ENCODE data around the gene CD300H. TPM values are rescaled to one million over a fixed set of nuclear protein-coding genes. Genes with fewer than 3 reads are reported as not detected.

Gene CD300H
- total RNA-seq, 4 donors from 2014 or later = not detected

DNA sequence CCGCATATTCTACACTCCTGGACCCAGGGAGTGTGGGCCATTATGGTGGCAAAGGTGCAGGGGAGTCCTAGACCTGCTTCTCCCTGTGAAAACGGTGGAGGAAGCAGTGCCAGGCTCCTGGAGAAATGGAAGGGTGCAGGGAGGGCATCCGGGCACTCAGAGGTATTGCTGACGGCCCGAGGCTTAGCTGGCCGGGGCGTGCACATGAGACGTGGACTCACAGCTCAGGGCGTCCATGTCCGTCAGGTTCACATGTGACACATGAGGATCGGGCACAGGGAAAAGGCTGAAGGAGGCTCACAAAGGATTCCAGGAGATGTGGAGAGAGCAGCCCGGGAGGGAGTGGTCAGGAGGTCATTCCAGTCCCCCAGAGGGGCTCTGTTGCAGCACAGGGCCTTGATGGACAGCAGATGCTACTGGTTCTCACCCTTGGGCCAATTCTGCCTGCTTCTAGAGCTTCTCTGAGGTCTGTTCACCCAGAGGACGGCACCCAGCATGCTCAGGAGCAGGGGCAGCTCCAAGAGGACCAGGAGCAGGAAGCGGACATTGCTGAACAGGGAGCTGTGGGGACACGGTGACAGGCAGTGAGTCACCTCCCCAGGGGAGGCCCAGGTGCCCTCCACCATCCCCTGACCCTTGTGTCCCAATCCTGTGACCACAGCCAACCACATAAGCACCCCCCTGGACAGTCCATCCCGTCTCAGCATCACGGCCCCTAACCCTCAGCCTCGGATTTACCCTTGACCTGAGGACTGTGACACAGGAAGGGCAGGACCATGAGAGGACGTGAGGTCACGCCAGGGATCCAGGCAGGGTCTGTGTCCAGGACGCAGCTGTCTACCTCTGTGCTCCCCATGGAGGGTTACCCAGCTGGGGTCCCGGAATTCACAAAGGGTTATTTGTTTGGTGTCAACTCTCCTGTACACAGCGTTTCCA, 25.9 kb downstream of the CD300H start:
- Histone ChIP-seq H3K9me3 (no peaks in the 10 kb centered on the region), H3K27ac (no peak overlapping the region), H3K4me1 (no peaks in the 10 kb centered on the region), H3K4me3 (no peak overlapping the region), H3K27me3 (no peaks in the 10 kb centered on the region), H3K36me3 (no peaks in the 10 kb centered on the region)
- 72 to 73% methylated on average over 20 to 21 of the region's 23 CpGs for WGBS, 2 donors
- no peak for DNase-seq (ENCODE audit: low spot score in 2 of 2)
- TF ChIP-seq POLR2A (IDR thresholded peaks at IDR 0.05) = no peak
- TF ChIP-seq EP300 (IDR thresholded peaks at IDR 0.05) = no peak
- TF ChIP-seq, protein P1, sequence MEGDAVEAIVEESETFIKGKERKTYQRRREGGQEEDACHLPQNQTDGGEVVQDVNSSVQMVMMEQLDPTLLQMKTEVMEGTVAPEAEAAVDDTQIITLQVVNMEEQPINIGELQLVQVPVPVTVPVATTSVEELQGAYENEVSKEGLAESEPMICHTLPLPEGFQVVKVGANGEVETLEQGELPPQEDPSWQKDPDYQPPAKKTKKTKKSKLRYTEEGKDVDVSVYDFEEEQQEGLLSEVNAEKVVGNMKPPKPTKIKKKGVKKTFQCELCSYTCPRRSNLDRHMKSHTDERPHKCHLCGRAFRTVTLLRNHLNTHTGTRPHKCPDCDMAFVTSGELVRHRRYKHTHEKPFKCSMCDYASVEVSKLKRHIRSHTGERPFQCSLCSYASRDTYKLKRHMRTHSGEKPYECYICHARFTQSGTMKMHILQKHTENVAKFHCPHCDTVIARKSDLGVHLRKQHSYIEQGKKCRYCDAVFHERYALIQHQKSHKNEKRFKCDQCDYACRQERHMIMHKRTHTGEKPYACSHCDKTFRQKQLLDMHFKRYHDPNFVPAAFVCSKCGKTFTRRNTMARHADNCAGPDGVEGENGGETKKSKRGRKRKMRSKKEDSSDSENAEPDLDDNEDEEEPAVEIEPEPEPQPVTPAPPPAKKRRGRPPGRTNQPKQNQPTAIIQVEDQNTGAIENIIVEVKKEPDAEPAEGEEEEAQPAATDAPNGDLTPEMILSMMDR (IDR thresholded peaks at IDR 0.05) = no peak

DNA sequence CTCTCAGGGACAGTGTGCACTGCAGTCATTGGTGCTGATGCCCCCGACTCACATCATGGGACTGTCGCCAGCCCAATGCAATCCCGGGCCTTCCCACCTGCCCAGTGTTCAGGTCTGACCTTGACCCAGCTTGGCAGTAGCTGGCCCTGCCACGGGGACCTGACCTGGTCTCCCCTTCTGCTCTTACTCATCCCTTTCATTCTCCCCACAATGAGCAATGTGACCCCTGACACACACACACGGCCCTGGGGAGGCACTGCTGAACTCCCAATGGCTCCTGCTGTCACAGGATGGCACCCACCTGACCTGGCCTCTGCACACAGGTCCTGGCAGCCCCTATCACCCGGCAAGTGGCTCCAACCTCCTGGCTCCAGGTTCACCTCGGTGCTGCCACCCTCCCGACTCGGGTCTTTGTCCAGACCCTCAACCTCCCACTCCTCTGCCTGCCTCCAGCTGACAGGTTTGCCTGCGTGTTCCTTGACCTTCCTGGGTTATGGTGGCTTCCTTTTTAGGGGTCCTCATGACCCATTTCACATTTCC, 28.0 kb downstream of the CD300H start:
- WGBS, 2 donors = 70 to 72% methylated on average over 10 of the region's 10 CpGs
- no peaks in the 10 kb centered on the region for H3K27me3 ChIP-seq
- DNase-seq (ENCODE audit: low spot score in 2 of 2) = no peak
- H3K36me3 ChIP-seq = no peaks in the 10 kb centered on the region
- no peak overlapping the region for H3K27ac ChIP-seq
- H3K4me3 ChIP-seq = no peak overlapping the region
- TF ChIP-seq POLR2A (IDR thresholded peaks at IDR 0.05) = no peak
- TF ChIP-seq, protein P1 (IDR thresholded peaks at IDR 0.05) = no peak
- TF ChIP-seq EP300 (IDR thresholded peaks at IDR 0.05) = no peak
- no peaks in the 10 kb centered on the region for H3K4me1 ChIP-seq
- peaks cover 0 to 10% (median 0%) of the 10 kb centered on the region in 4 donors for H3K9me3 ChIP-seq

DNA sequence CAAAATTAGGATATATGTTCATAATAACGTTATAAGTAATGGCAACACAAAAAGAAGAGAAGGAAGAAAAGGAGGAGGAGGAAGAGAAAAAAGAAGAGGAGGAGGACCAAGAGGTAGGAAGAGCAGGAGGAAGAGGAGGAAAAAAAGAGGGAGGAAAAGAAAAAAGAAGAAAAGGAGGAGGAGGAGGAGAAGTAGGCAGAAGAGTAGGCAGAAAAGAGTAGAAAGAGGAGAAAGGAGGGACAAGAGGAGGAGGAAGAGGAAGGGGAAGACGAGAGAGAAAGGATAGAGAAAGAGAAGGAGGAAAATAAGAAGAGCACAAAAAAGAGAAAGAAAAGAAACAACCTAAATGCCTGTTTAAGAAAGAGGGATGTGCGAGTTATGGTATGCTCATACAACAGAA, 30.4 kb downstream of the CD300H start:
- H3K9me3 ChIP-seq = peaks cover 0 to 10% (median 0%) of the 10 kb centered on the region in 4 donors
- H3K4me3 ChIP-seq = no peak overlapping the region
- 76 to 79% methylated on average over 3 of the region's 3 CpGs for WGBS, 2 donors
- H3K27me3 ChIP-seq = no peaks in the 10 kb centered on the region
- TF ChIP-seq EP300 (IDR thresholded peaks at IDR 0.05) (no peak), POLR2A (IDR thresholded peaks at IDR 0.05) (no peak)
- TF ChIP-seq, protein P1 (IDR thresholded peaks at IDR 0.05) = no peak
- no peaks in the 10 kb centered on the region for H3K4me1 ChIP-seq
- H3K27ac ChIP-seq = no peak overlapping the region
- DNase-seq (ENCODE audit: low spot score in 2 of 2) = no peak
- H3K36me3 ChIP-seq = no peaks in the 10 kb centered on the region

DNA sequence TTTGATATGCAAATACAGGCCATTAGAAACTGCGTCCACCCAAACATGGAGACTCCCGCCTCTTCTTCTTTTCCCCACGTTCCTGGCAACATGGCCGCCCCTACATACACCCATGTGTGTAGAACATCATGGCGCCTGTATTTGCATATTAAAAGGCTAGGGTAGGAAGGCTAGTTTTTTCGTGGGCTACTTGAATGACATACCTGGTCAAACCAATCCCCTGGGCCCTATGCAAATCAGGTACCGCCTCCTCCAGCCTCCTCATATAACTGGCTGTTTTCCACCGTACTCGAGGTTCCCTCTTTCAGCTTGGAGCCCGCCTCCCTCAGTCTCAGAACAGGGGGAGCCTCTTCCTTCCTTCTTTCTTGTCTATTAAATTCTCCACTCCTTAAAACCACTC, 35.2 kb downstream of the CD300H start:
- H3K27ac ChIP-seq = peak overlapping the region in 2 of 4 donors; percentile 45 to 56
- no peaks in the 10 kb centered on the region for H3K27me3 ChIP-seq
- peaks cover 0 to 10% (median 0%) of the 10 kb centered on the region in 4 donors for H3K9me3 ChIP-seq
- 69 to 71% methylated on average over 10 of the region's 10 CpGs for WGBS, 2 donors
- H3K4me1 ChIP-seq = no peaks in the 10 kb centered on the region
- no peaks in the 10 kb centered on the region for H3K36me3 ChIP-seq
- peak in 1 of 2 donors; percentile 48 for DNase-seq (ENCODE audit: low spot score in 2 of 2)
- peak in 1 of 2 donors; percentile 62 for TF ChIP-seq EP300 (IDR thresholded peaks at IDR 0.05)
- TF ChIP-seq, protein P1 (IDR thresholded peaks at IDR 0.05) = no peak
- TF ChIP-seq POLR2A (IDR thresholded peaks at IDR 0.05) = peak in 1 of 2 donors; percentile 54
- H3K4me3 ChIP-seq = peak overlapping the region in 1 of 4 donors; percentile 27

DNA sequence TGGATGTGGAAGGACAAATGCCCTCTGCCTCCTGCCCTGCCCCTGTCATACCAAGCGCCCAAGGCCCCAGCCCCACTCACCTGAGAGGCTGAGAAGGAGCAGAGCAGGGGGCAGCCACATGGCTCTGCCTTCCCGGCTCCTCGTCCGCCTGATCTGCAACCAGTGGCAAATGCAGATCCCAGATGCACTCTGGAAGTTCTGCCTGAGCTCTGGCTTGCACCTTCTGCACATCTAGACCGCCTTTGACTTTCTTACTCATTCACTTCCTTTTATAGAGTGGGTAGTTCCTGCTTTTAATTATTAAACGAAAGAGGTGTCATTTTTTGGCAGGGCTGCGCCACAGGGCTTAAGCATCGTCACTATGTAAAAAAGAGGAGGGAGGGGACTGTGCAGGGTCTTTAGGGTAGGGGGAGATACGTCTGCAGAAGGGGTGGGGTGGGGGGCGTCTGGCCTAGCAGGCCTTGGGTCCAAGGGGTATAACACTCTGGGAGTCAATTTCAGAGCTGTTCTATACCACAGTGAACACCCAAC, 36.0 kb downstream of the CD300H start, which contains the start of gene CD300LB:
CD300LB (minus strand) TSS at position 245 of the 531 bp plus-strand sequence; CDS start at position 120, 125 bp downstream.
- Histone ChIP-seq H3K36me3 (no peaks in the 10 kb centered on the region), H3K4me3 (peak within 1 kb of the TSS in 1 of 4 donors; percentile 27), H3K4me1 (no peaks in the 10 kb centered on the region), H3K27ac (peak within 1 kb of the TSS in 2 of 4 donors; percentile 45 to 56), H3K27me3 (no peaks in the 10 kb centered on the region), H3K9me3 (peaks cover 0 to 10% (median 0%) of the 10 kb centered on the region in 4 donors)
- WGBS, 2 donors = 62 to 65% methylated on average over 10 of the region's 10 CpGs
- DNase-seq (ENCODE audit: low spot score in 2 of 2) = no peak
- TF ChIP-seq, protein P1 (IDR thresholded peaks at IDR 0.05) = no peak
- TF ChIP-seq POLR2A (IDR thresholded peaks at IDR 0.05) (no peak), EP300 (IDR thresholded peaks at IDR 0.05) (no peak)

Data from tibial nerve (tissue), 4 donors.